GM06990 (cell line): ENCODE data around the gene FBLN1.

Source experiments
- DNase-seq: peaks from one replicate; pipeline ENCODE4 v3.0.0-alpha.2; 2011; ENCODE audit not compliant: insufficient read length; ENCODE audit errors: extremely low read depth
- H3K27me3 ChIP-seq: replicated peaks from 2 replicates; pipeline ENCODE4 v1.6.0; 2011; ENCODE audit warnings: low read length; ENCODE audit not compliant: control insufficient read depth, insufficient read depth
- H3K36me3 ChIP-seq: 2 replicates; pipeline ENCODE4 v1.5.1; 2011; ENCODE audit warnings: low read length; ENCODE audit not compliant: control insufficient read depth, insufficient read depth
- H3K4me3 ChIP-seq: replicated peaks from 2 replicates; pipeline ENCODE4 v1.5.1; 2011; ENCODE audit warnings: low read depth, mild to moderate bottlenecking, control low read depth, low read length
- TF ChIP-seq, protein P1 (sequence below): IDR thresholded peaks from 2 replicates; pipeline ENCODE4 v1.5.1; 2011; ENCODE audit warnings: low read length, control low read depth, mild to moderate bottlenecking, inconsistent platforms; ENCODE audit not compliant: insufficient read depth, poor library complexity, severe bottlenecking

Gene FBLN1

DNA sequence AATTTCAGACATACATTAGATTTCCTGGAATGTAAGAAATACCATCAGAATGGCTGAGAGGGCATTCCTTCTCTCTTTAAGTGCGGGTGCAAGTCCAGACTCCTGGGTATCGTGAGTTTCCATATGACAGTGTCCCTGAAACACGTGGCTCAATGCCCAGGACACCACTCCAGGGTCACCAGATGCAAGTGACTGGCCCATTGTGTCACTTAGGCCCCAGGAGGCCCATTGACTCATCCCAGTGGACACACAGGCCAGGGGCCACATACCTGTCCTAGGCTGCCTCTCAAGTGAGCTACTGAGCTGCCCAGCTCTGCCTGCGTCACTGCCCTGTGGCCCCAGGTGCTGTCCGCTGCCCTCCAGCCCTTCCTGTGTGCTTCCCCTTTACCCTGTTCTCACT lies 18.5 kb downstream of the FBLN1 start:
- H3K27me3 ChIP-seq = peaks cover 3% of the 10 kb centered on the region
- no peak for DNase-seq
- no peak overlapping the region for H3K4me3 ChIP-seq
- TF ChIP-seq, protein P1, sequence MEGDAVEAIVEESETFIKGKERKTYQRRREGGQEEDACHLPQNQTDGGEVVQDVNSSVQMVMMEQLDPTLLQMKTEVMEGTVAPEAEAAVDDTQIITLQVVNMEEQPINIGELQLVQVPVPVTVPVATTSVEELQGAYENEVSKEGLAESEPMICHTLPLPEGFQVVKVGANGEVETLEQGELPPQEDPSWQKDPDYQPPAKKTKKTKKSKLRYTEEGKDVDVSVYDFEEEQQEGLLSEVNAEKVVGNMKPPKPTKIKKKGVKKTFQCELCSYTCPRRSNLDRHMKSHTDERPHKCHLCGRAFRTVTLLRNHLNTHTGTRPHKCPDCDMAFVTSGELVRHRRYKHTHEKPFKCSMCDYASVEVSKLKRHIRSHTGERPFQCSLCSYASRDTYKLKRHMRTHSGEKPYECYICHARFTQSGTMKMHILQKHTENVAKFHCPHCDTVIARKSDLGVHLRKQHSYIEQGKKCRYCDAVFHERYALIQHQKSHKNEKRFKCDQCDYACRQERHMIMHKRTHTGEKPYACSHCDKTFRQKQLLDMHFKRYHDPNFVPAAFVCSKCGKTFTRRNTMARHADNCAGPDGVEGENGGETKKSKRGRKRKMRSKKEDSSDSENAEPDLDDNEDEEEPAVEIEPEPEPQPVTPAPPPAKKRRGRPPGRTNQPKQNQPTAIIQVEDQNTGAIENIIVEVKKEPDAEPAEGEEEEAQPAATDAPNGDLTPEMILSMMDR = no peak
- no peaks in the 10 kb centered on the region for H3K36me3 ChIP-seq

GRCh38 chr22:45522462-45522861 lies 19.8 kb downstream of the FBLN1 start:
- no peak overlapping the region for H3K4me3 ChIP-seq
- TF ChIP-seq, protein P1 = no peak
- no peak for DNase-seq
- H3K36me3 ChIP-seq = no peaks in the 10 kb centered on the region
- H3K27me3 ChIP-seq = peaks cover 3% of the 10 kb centered on the region

- Histone ChIP-seq H3K4me3 (no peak overlapping the region), H3K27me3 (peaks cover 3% of the 10 kb centered on the region), H3K36me3 (no peaks in the 10 kb centered on the region)
- TF ChIP-seq, protein P1 = no peak
- DNase-seq = no peak
Observed at GRCh38 chr22:45524157-45524556, 21.5 kb downstream of the FBLN1 start.

DNA sequence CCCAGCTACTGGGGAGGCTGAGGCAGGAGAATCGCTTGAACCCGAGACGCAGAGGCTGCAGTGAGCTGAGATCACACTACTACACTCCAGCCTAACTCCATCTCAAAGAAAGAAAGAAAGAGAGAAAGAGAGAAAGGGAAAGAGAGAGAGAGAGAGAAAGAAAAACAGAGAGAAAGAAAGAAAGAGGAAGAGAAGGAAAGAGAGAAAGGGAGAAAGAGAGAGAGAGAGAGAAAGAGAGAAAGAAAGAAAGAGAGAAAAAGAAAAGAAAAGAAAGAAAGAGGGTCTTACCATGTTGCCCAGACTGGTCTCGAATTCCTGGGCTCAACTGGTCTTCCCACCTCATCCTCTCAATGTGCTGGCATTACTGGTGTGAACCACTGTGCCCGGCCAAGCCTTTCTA lies 22.3 kb downstream of the FBLN1 start:
- Histone ChIP-seq H3K27me3 (peaks cover 3% of the 10 kb centered on the region), H3K36me3 (no peaks in the 10 kb centered on the region), H3K4me3 (no peak overlapping the region)
- no peak for DNase-seq
- TF ChIP-seq, protein P1 = no peak

DNA sequence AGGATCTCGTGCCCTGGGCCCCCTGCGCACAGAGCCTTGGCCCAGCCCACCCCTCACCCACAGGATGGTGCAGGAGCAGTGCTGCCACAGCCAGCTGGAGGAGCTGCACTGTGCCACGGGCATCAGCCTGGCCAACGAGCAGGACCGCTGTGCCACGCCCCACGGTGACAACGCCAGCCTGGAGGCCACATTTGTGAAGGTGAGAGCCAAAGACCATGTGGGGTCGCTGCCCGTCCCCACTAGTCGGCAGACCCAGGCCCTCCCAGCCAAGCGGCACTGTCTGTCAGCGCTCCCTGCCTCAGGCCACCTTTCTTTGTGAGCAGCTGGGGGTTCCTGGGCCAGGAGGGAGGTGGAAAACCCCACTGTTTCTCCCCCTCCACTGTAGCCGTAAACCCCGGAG lies 22.8 kb downstream of the FBLN1 start:
- no peak for DNase-seq
- Histone ChIP-seq H3K36me3 (no peaks in the 10 kb centered on the region), H3K4me3 (no peak overlapping the region), H3K27me3 (peaks cover 3% of the 10 kb centered on the region)
- TF ChIP-seq, protein P1 = no peak

DNA sequence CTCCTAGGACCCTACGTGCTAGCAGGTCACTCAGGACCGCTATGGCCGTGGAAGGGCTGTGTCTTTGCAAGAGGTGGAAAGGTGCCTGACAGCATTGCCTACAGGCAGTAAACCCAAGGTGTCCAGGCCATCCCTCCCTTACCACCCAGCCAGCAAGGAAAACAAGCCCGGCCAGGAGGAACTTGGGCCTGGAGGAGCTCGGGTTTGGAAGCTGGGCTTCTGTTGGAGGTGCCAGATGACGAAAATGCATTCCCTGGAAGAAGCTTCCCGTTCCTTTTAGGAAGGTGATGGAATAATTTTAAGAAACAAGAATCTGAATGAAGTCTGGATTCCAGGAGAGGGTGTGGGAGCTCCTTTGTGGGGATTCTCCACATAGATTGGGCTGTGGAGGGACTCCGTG lies 23.6 kb downstream of the FBLN1 start:
- DNase-seq = no peak
- Histone ChIP-seq H3K4me3 (no peak overlapping the region), H3K27me3 (peaks cover 3% of the 10 kb centered on the region), H3K36me3 (no peaks in the 10 kb centered on the region)
- TF ChIP-seq, protein P1 = no peak
